ENCODE measurements around the gene DNASE1L1. TPM values are rescaled to one million over a fixed set of nuclear protein-coding genes. Genes with fewer than 3 reads are reported as not detected.
A peak's percentile ranks its signal among the peaks of the same experiment; 100 is the strongest.

DNASE1L1 gene
- total RNA-seq, 6 experiments from 2014 or later, result 11.7 to 19.5 (median 14.9) TPM

- ATAC-seq (peak; percentile 46 to 64 (median 60)), DNase-seq (no peak)
- intact Hi-C loops (cut with DNase I), result no loop called here
- Histone ChIP-seq H3K4me1 (no peaks in the 10 kb centered on the region), H3K9me3 (no peaks in the 10 kb centered on the region), H3K36me3 (no peaks in the 10 kb centered on the region), H3K27me3 (no peaks in the 10 kb centered on the region), H3K4me3 (no peak overlapping the region), H3K27ac (no peak overlapping the region)
- TF ChIP-seq POLR2A (IDR thresholded peaks at IDR 0.05) (no peak), CTCF (IDR thresholded peaks at IDR 0.05) (no peak)
- 68% methylated on average over 3 of the region's 19 CpGs for WGBS (ENCODE audit: insufficient coverage, low coverage, low lambda C conversion rate, missing lambda C conversion rate)
Observed at GRCh38 chrX:154419688-154420401, 10.8 kb upstream of the DNASE1L1 start.

DNA sequence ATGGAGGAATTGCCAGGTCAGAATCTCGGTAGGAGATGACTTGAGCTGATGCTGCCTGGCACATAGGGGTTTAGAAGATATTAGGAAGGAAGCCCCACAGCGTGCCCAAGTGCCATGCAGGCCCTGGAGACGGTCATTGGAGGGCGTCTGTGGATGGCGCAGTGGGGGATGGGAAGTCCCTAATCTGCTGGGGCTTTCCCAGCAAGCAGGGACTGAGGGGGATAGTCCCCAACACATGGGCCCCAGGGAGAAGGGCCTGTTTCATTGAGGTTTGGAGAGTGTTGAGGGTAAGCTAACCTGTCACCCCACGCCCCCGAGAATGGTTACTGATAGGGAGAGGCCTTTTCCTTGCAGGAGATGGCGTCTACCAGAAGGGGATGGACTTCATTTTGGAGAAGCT lies 10.1 kb upstream of the DNASE1L1 start:
- Histone ChIP-seq H3K4me3 (no peak overlapping the region), H3K27me3 (no peaks in the 10 kb centered on the region), H3K4me1 (no peaks in the 10 kb centered on the region), H3K36me3 (no peaks in the 10 kb centered on the region), H3K27ac (no peak overlapping the region), H3K9me3 (no peaks in the 10 kb centered on the region)
- TF ChIP-seq CTCF (IDR thresholded peaks at IDR 0.05), result no peak
- TF ChIP-seq POLR2A (IDR thresholded peaks at IDR 0.05), result no peak
- intact Hi-C loops (cut with DNase I), result no loop called here
- ATAC-seq, result no peak
- 83% methylated on average over 4 of the region's 8 CpGs for WGBS (ENCODE audit: insufficient coverage, low coverage, low lambda C conversion rate, missing lambda C conversion rate)
- DNase-seq, result no peak

DNA sequence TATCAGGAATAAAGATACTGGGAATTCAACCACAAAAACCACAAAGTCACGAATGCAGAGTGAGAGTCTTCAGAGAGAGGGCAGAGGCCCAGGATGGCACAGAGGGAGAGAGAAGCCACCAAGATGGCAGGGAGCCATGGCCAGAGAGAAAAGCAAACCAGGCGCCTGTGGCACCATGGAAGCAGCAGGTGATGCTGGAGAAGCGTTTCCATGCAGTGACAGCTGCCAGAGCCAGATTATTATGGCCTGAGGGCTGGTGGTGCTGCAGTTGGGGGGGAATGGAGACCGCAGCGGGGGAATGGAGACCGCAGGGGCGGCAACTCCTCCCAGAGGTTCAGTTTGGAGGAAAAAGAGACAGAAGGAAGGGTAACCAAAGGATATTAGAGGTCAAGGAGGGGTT lies 8.1 kb upstream of the DNASE1L1 start:
- ATAC-seq (no peak), DNase-seq (no peak)
- Histone ChIP-seq H3K9me3 (no peaks in the 10 kb centered on the region), H3K4me1 (no peaks in the 10 kb centered on the region), H3K36me3 (no peaks in the 10 kb centered on the region), H3K4me3 (no peak overlapping the region), H3K27me3 (no peaks in the 10 kb centered on the region), H3K27ac (no peak overlapping the region)
- no peak for TF ChIP-seq POLR2A (IDR thresholded peaks at IDR 0.05)
- 61% methylated on average over 7 of the region's 7 CpGs for WGBS (ENCODE audit: insufficient coverage, low coverage, low lambda C conversion rate, missing lambda C conversion rate)
- intact Hi-C loops (cut with DNase I), result no loop called here

DNA sequence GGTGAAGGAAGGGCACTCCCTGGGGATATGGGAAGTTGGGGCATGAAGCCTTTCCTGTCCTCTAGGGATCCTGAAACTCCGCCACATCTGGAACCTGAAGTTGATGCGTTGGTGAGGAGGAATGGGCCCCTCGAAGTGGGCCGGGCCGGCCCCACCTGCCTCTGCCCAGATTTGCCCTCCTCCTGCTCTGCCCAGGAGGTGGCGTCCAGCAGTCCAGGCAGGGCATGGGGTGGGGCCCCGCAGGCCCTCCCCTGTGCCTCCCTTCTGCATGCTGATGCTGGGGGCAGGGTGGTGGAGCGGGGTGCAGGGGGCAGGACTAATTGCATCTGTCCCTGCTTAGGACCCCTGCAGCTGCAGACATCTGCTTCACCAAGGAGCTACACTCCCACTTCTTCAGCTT lies 4.1 kb upstream of the DNASE1L1 start:
- Histone ChIP-seq H3K36me3 (no peaks in the 10 kb centered on the region), H3K9me3 (no peaks in the 10 kb centered on the region), H3K4me3 (no peak overlapping the region), H3K27me3 (no peaks in the 10 kb centered on the region), H3K27ac (no peak overlapping the region), H3K4me1 (no peaks in the 10 kb centered on the region)
- intact Hi-C loops (cut with DNase I), result no loop called here
- ATAC-seq (no peak), DNase-seq (no peak)
- TF ChIP-seq CTCF (IDR thresholded peaks at IDR 0.05), result no peak
- no peak for TF ChIP-seq POLR2A (IDR thresholded peaks at IDR 0.05)
- no CpG with 5 or more reads among the region's 8 CpGs for WGBS (ENCODE audit: insufficient coverage, low coverage, low lambda C conversion rate, missing lambda C conversion rate)

DNA sequence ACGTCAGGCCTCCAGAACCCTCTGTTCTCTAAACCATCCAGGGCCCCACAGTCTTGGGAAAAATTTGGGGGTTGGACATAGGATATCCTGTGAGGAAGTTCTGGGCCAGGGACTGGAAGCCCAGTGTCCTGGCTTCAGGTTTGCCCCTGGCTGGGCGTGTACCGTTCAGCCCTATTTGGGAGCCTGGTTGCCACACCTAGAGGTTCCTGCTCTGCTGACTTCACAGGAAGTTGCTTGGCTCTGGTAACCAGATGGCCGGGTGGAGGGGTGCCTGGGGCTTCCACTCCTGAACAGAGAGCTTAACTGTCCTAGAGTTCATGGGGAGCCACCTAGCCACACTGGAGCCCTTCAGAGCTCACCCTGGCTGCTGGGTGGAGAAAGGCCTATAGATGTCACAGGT lies 3.4 kb upstream of the DNASE1L1 start:
- Histone ChIP-seq H3K27me3 (no peaks in the 10 kb centered on the region), H3K9me3 (no peaks in the 10 kb centered on the region), H3K4me1 (no peaks in the 10 kb centered on the region), H3K36me3 (no peaks in the 10 kb centered on the region), H3K27ac (peak overlapping the region; percentile 78 to 88 (median 86)), H3K4me3 (peak overlapping the region; percentile 52 to 72 (median 70))
- 20% methylated on average over 3 of the region's 4 CpGs for WGBS (ENCODE audit: insufficient coverage, low coverage, low lambda C conversion rate, missing lambda C conversion rate)
- no peak for TF ChIP-seq POLR2A (IDR thresholded peaks at IDR 0.05)
- TF ChIP-seq CTCF (IDR thresholded peaks at IDR 0.05), result no peak
- DNase-seq (no peak), ATAC-seq (peak in 3 of 4 donors; percentile 6 to 21 (median 7))
- intact Hi-C loops (cut with DNase I), result no loop called here
